Measurements from ENCODE around the gene SDK1.

DNA sequence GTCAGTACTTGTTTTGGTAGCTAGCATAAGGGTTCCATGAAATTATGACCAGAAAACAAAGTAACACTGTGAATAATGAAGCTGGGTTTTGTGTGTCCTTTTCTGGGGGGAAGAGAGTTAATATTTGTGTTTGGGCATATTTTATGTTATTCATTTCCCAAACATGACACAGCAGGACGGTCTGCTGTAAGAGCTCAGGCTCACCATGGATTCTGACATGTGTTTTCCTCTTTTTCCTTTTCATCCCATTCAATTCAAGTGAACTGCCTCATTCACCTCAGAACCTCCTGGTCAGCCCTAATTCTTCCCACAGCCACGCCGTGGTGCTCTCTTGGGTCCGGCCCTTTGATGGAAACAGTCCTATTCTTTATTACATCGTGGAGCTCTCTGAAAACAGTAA, 685.9 kb downstream of the SDK1 start:
- no peak for TF ChIP-seq POLR2A (IDR thresholded peaks at IDR 0.05)
- TF ChIP-seq, protein P1, sequence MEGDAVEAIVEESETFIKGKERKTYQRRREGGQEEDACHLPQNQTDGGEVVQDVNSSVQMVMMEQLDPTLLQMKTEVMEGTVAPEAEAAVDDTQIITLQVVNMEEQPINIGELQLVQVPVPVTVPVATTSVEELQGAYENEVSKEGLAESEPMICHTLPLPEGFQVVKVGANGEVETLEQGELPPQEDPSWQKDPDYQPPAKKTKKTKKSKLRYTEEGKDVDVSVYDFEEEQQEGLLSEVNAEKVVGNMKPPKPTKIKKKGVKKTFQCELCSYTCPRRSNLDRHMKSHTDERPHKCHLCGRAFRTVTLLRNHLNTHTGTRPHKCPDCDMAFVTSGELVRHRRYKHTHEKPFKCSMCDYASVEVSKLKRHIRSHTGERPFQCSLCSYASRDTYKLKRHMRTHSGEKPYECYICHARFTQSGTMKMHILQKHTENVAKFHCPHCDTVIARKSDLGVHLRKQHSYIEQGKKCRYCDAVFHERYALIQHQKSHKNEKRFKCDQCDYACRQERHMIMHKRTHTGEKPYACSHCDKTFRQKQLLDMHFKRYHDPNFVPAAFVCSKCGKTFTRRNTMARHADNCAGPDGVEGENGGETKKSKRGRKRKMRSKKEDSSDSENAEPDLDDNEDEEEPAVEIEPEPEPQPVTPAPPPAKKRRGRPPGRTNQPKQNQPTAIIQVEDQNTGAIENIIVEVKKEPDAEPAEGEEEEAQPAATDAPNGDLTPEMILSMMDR (IDR thresholded peaks at IDR 0.05), result no peak
